Glomerular visceral epithelial cell (primary cell): ENCODE results near the gene PLXNB3.
"Not testable (repeated sequence)": the region's sequence is repeated elsewhere in the genome, so short reads cannot be mapped to it uniquely, and the experiment has no call there.

Source experiments
- DNase-seq: peaks from one replicate; pipeline ENCODE4 v3.0.0-alpha.2; 2016; ENCODE audit errors: extremely low spot score

The PLXNB3 gene

GRCh38 chrX:153814591-153815315 is 50.7 kb downstream of the PLXNB3 start:
- no peak for DNase-seq

GRCh38 chrX:153816831-153817690 is 53.0 kb downstream of the PLXNB3 start:
- no peak for DNase-seq

DNA sequence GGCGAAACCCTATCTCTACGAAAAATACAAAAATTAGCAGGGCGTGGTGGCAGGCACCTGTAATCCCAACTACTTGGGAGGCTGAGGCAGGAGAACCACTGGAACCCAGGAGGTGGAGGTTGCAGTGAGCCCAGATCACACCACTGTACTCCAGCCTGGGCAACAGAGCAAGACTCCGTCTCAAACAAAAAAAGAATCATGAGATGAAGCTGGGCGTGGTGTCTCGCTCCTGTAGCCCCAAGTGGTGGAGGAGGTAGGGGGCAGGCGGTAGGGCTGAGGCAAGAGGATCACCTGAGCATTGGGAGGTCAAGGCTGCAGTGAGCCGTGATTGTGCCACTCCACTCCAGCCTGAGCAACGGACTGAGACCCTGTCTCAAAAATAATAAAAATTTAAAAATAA is 54.0 kb downstream of the PLXNB3 start:
- not testable (repeated sequence) for DNase-seq

DNA sequence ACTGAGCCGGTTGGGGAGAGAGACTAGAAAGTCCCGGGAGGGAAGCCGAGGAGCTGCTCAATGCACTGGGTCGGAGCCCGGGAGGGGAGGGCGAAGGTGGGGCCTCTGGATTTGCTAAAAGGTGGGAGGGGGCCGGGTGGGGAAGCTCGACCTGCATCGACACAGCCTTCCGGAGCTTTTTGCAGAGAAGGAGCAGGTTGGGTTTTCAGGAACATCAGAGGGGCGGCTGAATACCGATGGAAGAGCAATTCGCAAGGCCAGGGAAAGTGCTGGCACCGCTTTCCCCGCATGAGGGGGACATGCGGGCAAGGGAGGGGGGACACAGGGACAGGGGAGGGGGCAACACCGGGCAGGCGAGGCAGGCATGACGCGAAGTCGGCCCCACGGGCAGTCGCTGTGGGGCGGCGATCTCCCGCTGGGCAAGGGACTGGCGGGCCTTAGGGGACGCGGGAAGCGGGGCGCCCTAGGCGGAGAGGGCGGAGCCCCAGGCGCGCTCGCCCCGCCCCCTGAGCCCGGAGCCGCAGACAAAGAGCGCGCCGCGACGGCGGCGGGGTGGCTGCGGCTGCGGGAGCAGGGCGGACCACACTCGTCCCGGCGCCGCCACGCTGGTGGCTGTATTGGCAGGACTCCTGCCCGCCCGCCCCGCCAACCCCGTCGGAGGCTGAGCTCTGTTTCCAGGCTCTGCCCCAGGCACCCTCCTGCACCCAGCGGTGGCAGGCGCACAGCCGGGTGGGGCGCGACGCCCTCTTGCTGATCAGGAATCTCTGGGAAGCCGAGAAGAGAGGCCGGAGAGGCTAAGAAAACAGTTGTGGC is 54.7 kb downstream of the PLXNB3 start:
- DNase-seq = no peak

DNA sequence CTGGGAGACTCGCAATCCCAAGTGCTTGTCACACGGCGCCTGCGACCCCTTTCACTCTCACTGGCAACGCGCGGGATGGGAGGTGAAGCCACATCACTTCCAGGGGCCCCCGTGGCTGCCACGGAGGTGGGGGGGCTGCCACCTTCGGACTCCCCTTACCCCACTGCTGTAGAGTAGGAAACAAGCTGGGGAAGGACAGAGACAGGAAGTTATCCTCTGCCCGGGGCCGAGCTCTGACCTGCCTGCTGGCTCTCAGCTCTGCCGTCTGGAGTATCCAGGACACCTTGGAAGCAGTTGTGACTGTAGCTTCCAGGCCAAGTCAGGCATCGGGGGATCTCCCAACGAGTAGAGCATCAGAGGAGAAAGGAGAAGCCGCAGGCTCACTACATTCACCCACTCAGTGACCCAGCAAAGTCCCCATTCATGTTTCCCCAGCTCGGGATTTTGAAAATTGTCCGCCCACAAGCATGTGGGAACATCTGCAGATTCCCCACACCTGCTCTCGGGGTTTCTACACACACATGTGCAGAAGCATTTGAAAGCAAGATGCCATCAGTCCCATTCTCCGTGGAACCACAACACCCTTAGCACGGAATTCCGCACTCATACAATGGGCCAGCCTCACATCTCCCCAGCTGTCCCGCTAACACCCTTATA is 55.5 kb downstream of the PLXNB3 start:
- no peak for DNase-seq

- no peak for DNase-seq
These were observed 56.6 kb downstream of the PLXNB3 start for GRCh38 chrX:153820601-153821000.

GRCh38 chrX:153821066-153821465 is 57.0 kb downstream of the PLXNB3 start:
- DNase-seq = no peak

GRCh38 chrX:153824348-153824747 is 60.3 kb downstream of the PLXNB3 start:
- DNase-seq = no peak

- no peak for DNase-seq
These were observed 61.0 kb downstream of the PLXNB3 start for GRCh38 chrX:153825042-153825441.
